Parathyroid adenoma (tissue), 2 donors: ENCODE data around the gene RERE.

Source experiments
- H2AFZ ChIP-seq: fragments of 300-600 bp; sonication (generic); one replicate; pipeline ENCODE4 v1.7.0; 2017; ENCODE audit warnings: antibody characterized with exemption, mild to moderate bottlenecking
- H3K27ac ChIP-seq: fragments of 300-600 bp; sonication (generic); one replicate; pipeline ENCODE4 v1.7.0; 2017
- H3K27me3 ChIP-seq: fragments of 300-600 bp; sonication (generic); one replicate; pipeline ENCODE4 v1.7.0; 2017; ENCODE audit warnings: low read length; ENCODE audit not compliant: control insufficient read depth, insufficient read depth
- H3K36me3 ChIP-seq: fragments of 300-600 bp; sonication (generic); one replicate; pipeline ENCODE4 v1.7.0; 2017; ENCODE audit warnings: low read length; ENCODE audit not compliant: control insufficient read depth, insufficient read depth
- H3K4me1 ChIP-seq: fragments of 300-600 bp; sonication (generic); one replicate; pipeline ENCODE4 v1.7.0; 2017; ENCODE audit warnings: control low read depth
- H3K4me2 ChIP-seq: fragments of 300-600 bp; sonication (generic); one replicate; pipeline ENCODE4 v1.7.0; 2017; ENCODE audit warnings: low read length
- H3K4me3 ChIP-seq: fragments of 300-600 bp; sonication (generic); one replicate; pipeline ENCODE4 v1.7.0; 2017; ENCODE audit warnings: low read depth, low read length
- H3K79me2 ChIP-seq: fragments of 300-600 bp; sonication (generic); one replicate; pipeline ENCODE4 v1.7.0; 2017; ENCODE audit warnings: control low read depth
- H3K9ac ChIP-seq: fragments of 300-600 bp; sonication (generic); one replicate; pipeline ENCODE4 v1.7.0; 2017; ENCODE audit warnings: mild to moderate bottlenecking
- H3K9me3 ChIP-seq: fragments of 300-600 bp; sonication (generic); one replicate; pipeline ENCODE4 v1.7.0; 2017; ENCODE audit warnings: low read length; ENCODE audit not compliant: control insufficient read depth
- TF ChIP-seq, protein P1 (sequence below): fragments of 300-600 bp; sonication (generic); IDR thresholded peaks from one replicate; pipeline ENCODE4 v1.7.0; 2017; ENCODE audit warnings: antibody characterized with exemption, mild to moderate bottlenecking
- donor health status: primary hyperparathyroidism.

Gene RERE

DNA sequence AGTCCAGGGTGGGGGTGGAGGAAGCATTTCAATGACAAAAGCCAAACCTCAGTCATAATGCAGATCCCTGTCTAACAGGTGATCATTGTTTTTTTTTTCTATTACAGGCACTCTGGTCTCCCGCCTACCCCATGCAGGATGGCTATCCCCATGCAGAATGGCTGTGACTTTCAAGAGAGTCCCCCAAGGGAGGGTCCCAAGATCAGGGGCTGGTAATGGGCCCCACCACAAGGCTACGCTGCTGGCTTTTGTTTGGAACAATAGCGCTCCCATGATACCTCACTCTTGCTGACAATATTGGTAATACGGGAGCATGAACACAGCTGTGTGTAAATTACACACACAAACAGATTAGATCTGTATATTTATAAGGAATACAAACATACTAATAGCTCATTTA is 380.1 kb downstream of the RERE start:
- no peaks in the 10 kb centered on the region for H3K9me3 ChIP-seq
- H3K79me2 ChIP-seq: peaks cover 17% of the 10 kb centered on the region
- H3K36me3 ChIP-seq: no peaks in the 10 kb centered on the region
- no peak overlapping the region for H3K4me2 ChIP-seq
- no peaks in the 10 kb centered on the region for H3K27me3 ChIP-seq
- H2AFZ ChIP-seq: no peak overlapping the region
- TF ChIP-seq, protein P1, sequence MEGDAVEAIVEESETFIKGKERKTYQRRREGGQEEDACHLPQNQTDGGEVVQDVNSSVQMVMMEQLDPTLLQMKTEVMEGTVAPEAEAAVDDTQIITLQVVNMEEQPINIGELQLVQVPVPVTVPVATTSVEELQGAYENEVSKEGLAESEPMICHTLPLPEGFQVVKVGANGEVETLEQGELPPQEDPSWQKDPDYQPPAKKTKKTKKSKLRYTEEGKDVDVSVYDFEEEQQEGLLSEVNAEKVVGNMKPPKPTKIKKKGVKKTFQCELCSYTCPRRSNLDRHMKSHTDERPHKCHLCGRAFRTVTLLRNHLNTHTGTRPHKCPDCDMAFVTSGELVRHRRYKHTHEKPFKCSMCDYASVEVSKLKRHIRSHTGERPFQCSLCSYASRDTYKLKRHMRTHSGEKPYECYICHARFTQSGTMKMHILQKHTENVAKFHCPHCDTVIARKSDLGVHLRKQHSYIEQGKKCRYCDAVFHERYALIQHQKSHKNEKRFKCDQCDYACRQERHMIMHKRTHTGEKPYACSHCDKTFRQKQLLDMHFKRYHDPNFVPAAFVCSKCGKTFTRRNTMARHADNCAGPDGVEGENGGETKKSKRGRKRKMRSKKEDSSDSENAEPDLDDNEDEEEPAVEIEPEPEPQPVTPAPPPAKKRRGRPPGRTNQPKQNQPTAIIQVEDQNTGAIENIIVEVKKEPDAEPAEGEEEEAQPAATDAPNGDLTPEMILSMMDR: no peak
- peaks cover 20% of the 10 kb centered on the region for H3K4me1 ChIP-seq
- H3K27ac ChIP-seq: peak overlapping the region; percentile 68
- no peak overlapping the region for H3K4me3 ChIP-seq
- no peak overlapping the region for H3K9ac ChIP-seq

DNA sequence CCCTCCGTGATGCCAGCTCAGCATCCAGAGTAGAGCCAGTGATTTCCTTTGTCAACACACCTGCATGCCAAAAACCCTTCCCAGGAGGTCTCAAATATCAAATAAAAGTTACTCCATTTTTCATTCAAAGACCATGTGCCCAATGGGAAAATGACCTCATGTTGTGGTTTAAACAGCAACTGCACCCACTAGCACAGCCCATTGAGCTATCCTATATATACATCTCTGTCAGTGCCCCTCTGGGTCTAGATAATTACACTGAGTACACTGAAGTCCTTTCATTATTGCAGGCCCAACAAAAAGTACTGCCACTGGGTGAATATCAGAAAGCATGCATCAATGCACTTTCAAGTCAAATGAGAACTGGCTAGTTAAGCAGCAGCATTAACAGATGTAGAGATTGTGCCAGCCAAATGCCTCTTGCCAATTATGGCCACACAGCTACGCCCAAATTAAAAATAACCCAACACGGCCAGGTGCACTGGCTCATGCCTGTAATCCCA is 381.8 kb downstream of the RERE start:
- Histone ChIP-seq H3K79me2 (peaks cover 23% of the 10 kb centered on the region), H3K9ac (no peak overlapping the region), H3K27me3 (no peaks in the 10 kb centered on the region), H3K4me1 (peaks cover 20% of the 10 kb centered on the region), H3K27ac (no peak overlapping the region), H3K4me2 (no peak overlapping the region), H2AFZ (no peak overlapping the region), H3K36me3 (no peaks in the 10 kb centered on the region), H3K4me3 (no peak overlapping the region), H3K9me3 (no peaks in the 10 kb centered on the region)
- TF ChIP-seq, protein P1: no peak

DNA sequence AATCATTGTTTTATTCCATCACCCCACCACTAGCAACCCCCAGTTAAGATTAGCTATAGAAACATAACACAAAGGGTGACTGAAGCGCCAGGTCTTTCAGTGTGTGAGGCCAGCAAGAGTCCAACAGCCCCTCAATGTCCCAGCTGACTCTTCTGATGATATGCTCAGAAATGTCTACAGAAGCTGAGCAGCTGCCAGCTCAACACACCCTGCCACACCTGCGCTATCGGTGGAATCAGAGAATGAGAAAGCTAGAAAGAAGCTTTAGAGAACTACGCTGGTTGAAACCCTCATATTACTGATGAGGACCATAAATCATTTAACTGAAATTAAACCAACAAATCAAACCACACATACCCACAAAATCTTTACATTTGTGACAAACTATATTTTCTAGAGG is 383.3 kb downstream of the RERE start:
- peaks cover 23% of the 10 kb centered on the region for H3K79me2 ChIP-seq
- H3K9me3 ChIP-seq: no peaks in the 10 kb centered on the region
- no peak overlapping the region for H3K9ac ChIP-seq
- H3K27me3 ChIP-seq: no peaks in the 10 kb centered on the region
- H3K4me2 ChIP-seq: no peak overlapping the region
- no peak overlapping the region for H3K27ac ChIP-seq
- no peak overlapping the region for H3K4me3 ChIP-seq
- no peak overlapping the region for H2AFZ ChIP-seq
- peaks cover 12% of the 10 kb centered on the region for H3K4me1 ChIP-seq
- TF ChIP-seq, protein P1: no peak
- H3K36me3 ChIP-seq: no peaks in the 10 kb centered on the region

DNA sequence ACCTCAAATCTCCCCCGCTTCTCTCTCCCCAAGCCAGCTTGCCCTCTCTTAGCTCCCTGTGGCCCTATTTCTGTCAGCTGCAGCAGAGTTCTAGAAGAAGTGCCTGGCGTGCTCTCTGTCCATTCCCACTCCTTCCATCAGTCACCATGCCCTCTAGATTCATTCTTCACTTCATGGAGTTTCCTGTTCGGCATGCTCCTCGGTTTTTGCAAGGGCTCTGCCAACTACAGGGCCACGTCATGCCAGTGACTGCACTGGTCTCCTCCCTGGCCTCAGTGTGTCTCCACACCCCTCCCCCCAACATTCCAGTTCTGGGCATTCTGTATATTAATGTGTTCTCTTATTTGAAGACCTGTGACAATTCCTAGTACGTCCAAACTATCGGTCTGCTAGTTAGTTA is 385.7 kb downstream of the RERE start:
- H3K27me3 ChIP-seq: no peaks in the 10 kb centered on the region
- no peaks in the 10 kb centered on the region for H3K9me3 ChIP-seq
- H3K27ac ChIP-seq: no peak overlapping the region
- no peaks in the 10 kb centered on the region for H3K36me3 ChIP-seq
- peaks cover 23% of the 10 kb centered on the region for H3K79me2 ChIP-seq
- peaks cover 5% of the 10 kb centered on the region for H3K4me1 ChIP-seq
- no peak overlapping the region for H2AFZ ChIP-seq
- no peak overlapping the region for H3K4me2 ChIP-seq
- no peak overlapping the region for H3K9ac ChIP-seq
- TF ChIP-seq, protein P1: no peak
- no peak overlapping the region for H3K4me3 ChIP-seq

DNA sequence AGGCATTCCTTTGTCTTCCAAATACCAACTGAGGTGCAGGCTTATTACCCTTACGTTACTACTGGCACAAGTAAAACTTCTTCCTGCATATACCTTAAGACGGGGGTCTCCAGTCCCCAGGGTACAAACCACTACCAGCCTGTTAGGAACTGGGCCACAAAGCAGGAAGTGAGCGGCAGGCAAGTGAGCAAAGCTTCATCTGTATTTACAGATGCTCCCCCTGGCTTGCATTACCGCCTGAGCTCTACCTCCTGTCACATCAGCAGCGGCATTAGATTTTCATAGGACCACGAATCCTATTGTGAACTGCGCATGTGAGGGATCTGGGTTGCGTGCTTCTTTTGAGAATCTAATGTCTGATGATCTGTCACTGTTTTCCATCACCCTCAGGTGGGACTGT is 386.4 kb downstream of the RERE start:
- peaks cover 23% of the 10 kb centered on the region for H3K79me2 ChIP-seq
- no peaks in the 10 kb centered on the region for H3K36me3 ChIP-seq
- H3K27me3 ChIP-seq: no peaks in the 10 kb centered on the region
- H2AFZ ChIP-seq: no peak overlapping the region
- H3K4me3 ChIP-seq: no peak overlapping the region
- no peak overlapping the region for H3K9ac ChIP-seq
- H3K4me1 ChIP-seq: peaks cover 5% of the 10 kb centered on the region
- TF ChIP-seq, protein P1: no peak
- no peaks in the 10 kb centered on the region for H3K9me3 ChIP-seq
- no peak overlapping the region for H3K27ac ChIP-seq
- H3K4me2 ChIP-seq: no peak overlapping the region
